Measurements from ENCODE around the gene BRSK2.

GRCh38 chr11:1421291-1421690 is 31.6 kb downstream of the BRSK2 start:
- TF ChIP-seq CTCF (IDR thresholded peaks at IDR 0.05; ENCODE audit: poor library complexity) (no peak), EZH2 (IDR thresholded peaks at IDR 0.05; ENCODE audit: borderline replicate concordance) (no peak)
